HepG2 (cell line): ENCODE measurements around the gene ZNF474. TPM values are rescaled to one million over a fixed set of nuclear protein-coding genes. Genes with fewer than 3 reads are reported as not detected.

Experiments used
- ATAC-seq: fragments of 200-7000 bp; cut with Tn5 transposase; 3 replicates; pipeline ENCODE4 v1.9.1; 2020; ENCODE audit warnings: mild to moderate bottlenecking, moderate library complexity
- BruUV-seq: library from RNA; stranded (reverse); fragments of 400-500 nt; replicated peaks from 2 replicates; lab custom pipeline; 2021; lab: Mats Ljungman, UMichigan
- CTCF ChIA-PET: fragments of 300-600 bp; formaldehyde crosslinking; extraction: SDS; loops from one replicate; lab custom pipeline; 2021; ENCODE audit warnings: low total read pairs, inconsistent platforms, low intra/inter-chr PET ratio; lab: Yijun Ruan, JAX
- POLR2A ChIA-PET: fragments of 350-600 bp; sonication (Branson Sonifier 250); formaldehyde crosslinking; loops from one replicate; lab custom pipeline; 2020; ENCODE audit warnings: antibody characterized with exemption, inconsistent platforms; lab: Yijun Ruan, JAX
- DNase-seq: peaks from one replicate; pipeline ENCODE4 v3.0.0-alpha.2; 2015; ENCODE audit warnings: low spot score
- FAIRE-seq: peaks from 3 replicates; lab custom pipeline; 2011; peaks lifted over from hg19 to GRCh38; lab: Jason Lieb, UNC
- H2AFZ ChIP-seq: one replicate; pipeline ENCODE4 v1.6.1; 2011; ENCODE audit warnings: low read length, inconsistent platforms
- H3K27ac ChIP-seq: fragments of 300-600 bp; 3 replicates; pipeline ENCODE4 v1.8.0; 2011; ENCODE audit warnings: mixed run types, mild to moderate bottlenecking, mixed read lengths, low read length, inconsistent platforms; ENCODE audit not compliant: insufficient read depth; ENCODE audit errors: extremely low read length
- H3K27me3 ChIP-seq, 2 experiments: fragments of 200-600 bp in 1 of 2; 2 replicates in 1 of 2; 3 replicates in 1 of 2; pipeline versions ENCODE4 v1.6.0 to v1.8.0; 2011; ENCODE audit warnings: low read length in 2 of 2, mild to moderate bottlenecking in 2 of 2, moderate library complexity in 2 of 2, inconsistent platforms in 1 of 2; ENCODE audit not compliant: insufficient read depth in 2 of 2, control insufficient read depth in 1 of 2
- H3K36me3 ChIP-seq, 2 experiments: fragments of 200-600 bp in 1 of 2; replicated peaks in 1 of 2; 2 replicates in 1 of 2; 3 replicates in 1 of 2; pipeline versions ENCODE4 v1.5.1 to v1.8.0; 2011; ENCODE audit warnings: low read length in 2 of 2, inconsistent platforms in 1 of 2; ENCODE audit not compliant: insufficient read depth in 2 of 2, control insufficient read depth in 1 of 2
- H3K4me1 ChIP-seq: 2 replicates; pipeline ENCODE4 v1.5.1; 2012; ENCODE audit warnings: low read length, inconsistent platforms; ENCODE audit not compliant: insufficient read depth
- H3K4me2 ChIP-seq: 2 replicates; pipeline ENCODE4 v1.6.0; 2011; ENCODE audit warnings: low read depth, low read length, inconsistent platforms
- H3K4me3 ChIP-seq, 3 experiments: fragments of 200-600 bp in 1 of 3; sonication (generic), shearing (Covaris generic) in 1 of 3; replicated peaks in 1 of 3; 2 replicates each; pipeline ENCODE4 v1.5.1; 2011 to 2016; ENCODE audit warnings: low read length in 3 of 3, inconsistent platforms in 2 of 3, low read depth in 2 of 3, mild to moderate bottlenecking in 2 of 3, control low read depth in 1 of 3, mixed read lengths in 1 of 3; ENCODE audit not compliant: insufficient read depth in 1 of 3
- H3K79me2 ChIP-seq: one replicate; pipeline ENCODE4 v1.6.1; 2011; ENCODE audit warnings: low read length, inconsistent platforms; ENCODE audit not compliant: insufficient read depth
- H3K9ac ChIP-seq: 2 replicates; pipeline ENCODE4 v1.6.0; 2011; ENCODE audit warnings: mild to moderate bottlenecking, low read depth, low read length, inconsistent platforms; ENCODE audit not compliant: insufficient read depth
- H3K9me3 ChIP-seq: 2 replicates; pipeline ENCODE4 v1.5.1; 2012; ENCODE audit warnings: mild to moderate bottlenecking, low read length
- H4K20me1 ChIP-seq: 2 replicates; pipeline ENCODE4 v1.6.0; 2011; ENCODE audit warnings: inconsistent platforms, mild to moderate bottlenecking, low read length, moderate library complexity; ENCODE audit not compliant: insufficient read depth
- HMGXB4 ChIP-seq, 2 experiments: sonication (generic) in 1 of 2; formaldehyde crosslinking in 1 of 2; IDR thresholded peaks; 2 replicates each; pipeline versions ENCODE4 v1.4.0 to v1.6.1; 2018 to 2020; ENCODE audit warnings: missing genetic modification reagents in 2 of 2, borderline replicate concordance in 1 of 2, low read depth in 1 of 2, mild to moderate bottlenecking in 1 of 2, missing biosample characterization in 1 of 2
- HNRNPH1 ChIP-seq: fragments of 200-400 bp; formaldehyde crosslinking; optimal IDR thresholded peaks from 2 replicates; pipeline ENCODE3; 2017; ENCODE audit warnings: mild to moderate bottlenecking, low read depth, low read length
- POLR2A ChIP-seq, 2 experiments: IDR thresholded peaks; 2 replicates each; pipeline ENCODE4 v1.6.1; 2011; ENCODE audit warnings: low read depth in 2 of 2, low read length in 2 of 2, mild to moderate bottlenecking in 1 of 2, moderate library complexity in 1 of 2; ENCODE audit not compliant: insufficient read depth in 1 of 2
- RNF2 ChIP-seq: fragments of 450-650 bp; conservative IDR thresholded peaks from 2 replicates; pipeline ENCODE4 v1.6.1; 2016; ENCODE audit warnings: low read depth
- SMARCC2 ChIP-seq: fragments of 450-650 bp; IDR thresholded peaks from 2 replicates; pipeline ENCODE4 v1.6.1; 2017; ENCODE audit warnings: antibody characterized with exemption, mild to moderate bottlenecking
- TCF12 ChIP-seq, 2 experiments: fragments of 450-650 bp in 1 of 2; sonication (generic) in 1 of 2; formaldehyde crosslinking in 1 of 2; IDR thresholded peaks; 2 replicates each; pipeline versions ENCODE4 v1.6.1 to v1.8.0; 2017 to 2022; ENCODE audit warnings: antibody characterized with exemption in 1 of 2, mild to moderate bottlenecking in 1 of 2, missing genetic modification reagents in 1 of 2, moderate library complexity in 1 of 2
- TFDP1 ChIP-seq: IDR thresholded peaks from 2 replicates; pipeline ENCODE4 v1.6.1; 2016; ENCODE audit warnings: missing compliant biosample characterization, missing genetic modification reagents, borderline replicate concordance
- TMF1 ChIP-seq: sonication (generic); formaldehyde crosslinking; IDR thresholded peaks from 2 replicates; pipeline ENCODE4 v1.8.1; 2022; ENCODE audit warnings: low read depth, missing genetic modification reagents
- ZBTB44 ChIP-seq: sonication (generic); formaldehyde crosslinking; IDR thresholded peaks from 2 replicates; pipeline ENCODE4 v1.4.0; 2020; ENCODE audit warnings: missing genetic modification reagents
- ZNF180 ChIP-seq: sonication (generic); formaldehyde crosslinking; IDR thresholded peaks from 2 replicates; pipeline ENCODE4 v1.4.0; 2020; ENCODE audit warnings: low read depth, missing genetic modification reagents, borderline replicate concordance
- ZNF431 ChIP-seq: sonication (generic); formaldehyde crosslinking; IDR thresholded peaks from 2 replicates; pipeline ENCODE4 v1.9.0; 2022; ENCODE audit warnings: missing genetic modification reagents, low read depth, mild to moderate bottlenecking, borderline replicate concordance
- ZNF639 ChIP-seq: conservative IDR thresholded peaks from 2 replicates; pipeline ENCODE4 v1.6.1; 2018; ENCODE audit warnings: missing genetic modification reagents
- ZNF761 ChIP-seq: sonication (generic); formaldehyde crosslinking; conservative IDR thresholded peaks from 2 replicates; pipeline ENCODE4 v1.4.0; 2020; ENCODE audit warnings: mild to moderate bottlenecking, missing genetic modification reagents
- ZNF781 ChIP-seq: sonication (generic); formaldehyde crosslinking; IDR thresholded peaks from 2 replicates; pipeline ENCODE4 v1.5.1; 2020; ENCODE audit warnings: borderline replicate concordance, mild to moderate bottlenecking, missing genetic modification reagents; ENCODE audit errors: not compliant biosample characterization
- ZNF782 ChIP-seq: sonication (generic); formaldehyde crosslinking; IDR thresholded peaks from 2 replicates; pipeline ENCODE4 v1.4.0; 2020; ENCODE audit warnings: missing genetic modification reagents, mild to moderate bottlenecking, borderline replicate concordance
- WGBS: methylation state at CpG from one replicate; pipeline ENCODE4 v1.1.6; 2017; ENCODE audit warnings: low lambda C conversion rate; 5-methylcytosine and 5-hydroxymethylcytosine counted together
- in situ Hi-C: cut with HindIII; loops from 2 replicates; pipeline ENCODE4 v1.10.0; 2017; ENCODE audit warnings: low pct_unique_long_range_greater_than_20kb; ENCODE audit not compliant: extremely low pct_ligation_motif_present
- intact Hi-C: fragments of 100-400 bp; cut with micrococcal nuclease; formaldehyde crosslinking; loops from one replicate; pipeline ENCODE4 v1.10.0; 2022; ENCODE audit not compliant: unreplicated experiment
- polyA plus RNA-seq, 8 experiments: library from polyadenylated mRNA; depleted of rRNA in 3 of 8; stranded (reverse) in 7 of 8; unstranded in 1 of 8; fragments of >200 nt; fragmentation: Illumina TruSeq in 4 of 8; extraction: Trizol in 4 of 8; gene quantifications; 2 replicates each; pipeline versions ENCODE4 v1.2.1 to v1.2.3, GENCODE V29; 2011 to 2016; ENCODE audit warnings: low read depth in 4 of 8, missing spikeins in 1 of 8, mixed read lengths in 1 of 8; ENCODE audit not compliant: insufficient read depth in 1 of 8
- total RNA-seq, 5 experiments: library from RNA; depleted of rRNA; stranded (reverse); fragments of >200 nt; fragmentation: Illumina TruSeq; extraction: Trizol; gene quantifications; 2 replicates each; pipeline ENCODE4 v1.2.3, GENCODE V29; 2016; ENCODE audit warnings: low read depth in 1 of 5

Gene ZNF474
- total and polyA plus RNA-seq, 2 of the 13 experiments (the other 11 are each of a cell fraction or from before 2014, with no cell fraction given): 0.07 TPM; not detected in 1

- TF ChIP-seq ZNF781 (no peak), SMARCC2 (no peak), HNRNPH1 (no peak), POLR2A (IDR thresholded peaks at IDR 0.05; ENCODE audit: insufficient read depth in 1 of 2, low read depth in 2 of 2, low read length in 2 of 2) (no peak), HMGXB4 (CRISPR knock-in tag; IDR thresholded peaks at IDR 0.05; ENCODE audit: borderline replicate concordance in 1 of 2, low read depth in 1 of 2) (no peak), TMF1 (no peak), ZNF782 (CRISPR knock-in tag) (no peak), TCF12 (IDR thresholded peaks at IDR 0.05) (no peak), TCF12 (CRISPR knock-in tag; IDR thresholded peaks at IDR 0.05) (no peak), RNF2 (no peak), ZBTB44 (no peak), ZNF180 (no peak), TFDP1 (no peak), ZNF431 (CRISPR knock-in tag) (no peak), ZNF639 (CRISPR knock-in tag) (no peak), ZNF761 (CRISPR knock-in tag) (no peak)
- 13% methylated on average over 2 of the region's 2 CpGs for WGBS
- in situ Hi-C loops: no loop called here
- Histone ChIP-seq H3K79me2 (no peaks in the 10 kb centered on the region), H3K4me2 (no peak overlapping the region), H3K27me3 (no peaks in the 10 kb centered on the region), H3K9ac (no peak overlapping the region), H3K36me3 (no peaks in the 10 kb centered on the region), H3K4me3 (no peak overlapping the region), H3K27ac (no peak overlapping the region), H3K9me3 (no peaks in the 10 kb centered on the region), H4K20me1 (no peaks in the 10 kb centered on the region), H3K4me1 (no peaks in the 10 kb centered on the region), H2AFZ (no peak overlapping the region)
- POLR2A ChIA-PET: no interaction called here
- CTCF ChIA-PET: no interaction called here
- intact Hi-C loops: no loop called here
- no peak for DNase-seq
- FAIRE-seq: no peak
- BruUV-seq: no TSS peak
- no peak for ATAC-seq
These were observed 51.7 kb downstream of the ZNF474 start for GRCh38 chr5:122180863-122181548.
